Right ventricle myocardium inferior (tissue), 1 donor: Measurements from ENCODE around the gene BMX. TPM values are rescaled to one million over a fixed set of nuclear protein-coding genes. Genes with fewer than 3 reads are reported as not detected.

ENCODE experiments used
- total RNA-seq: library from RNA; stranded (reverse); fragmentation: NEBNext Ultra II Directional; extraction: Animal tissue kit (Norgen Biotek cat#: 25700); gene quantifications from one replicate; pipeline ENCODE4 v1.2.1, GENCODE V29; 2021
- donor health status: DM: no; HTN: yes; CAD: no; lungs with severe emphysema.

Gene BMX
- total RNA-seq, 1 donor from 2014 or later: 1.4 TPM

Other genes with a start within 250 kb of the BMX start
- 1.5 TPM for gene ASB9, start 230.7 kb upstream of the BMX start, total RNA-seq
- 85.9 TPM for gene ASB11, start 185.2 kb upstream of the BMX start, total RNA-seq
- gene PIGA, start 165.3 kb upstream of the BMX start, total RNA-seq: 3.8 TPM
- gene VEGFD, start 116.4 kb upstream of the BMX start, total RNA-seq: 23.5 TPM
- gene PIR, start 7.5 kb upstream of the BMX start, total RNA-seq: 13.2 TPM
- gene ACE2, start 100.2 kb downstream of the BMX start, total RNA-seq: 16.6 TPM
- gene CLTRN, start 164.0 kb downstream of the BMX start, total RNA-seq: 0.70 TPM
- gene CA5B, start 237.5 kb downstream of the BMX start, total RNA-seq: 2.4 TPM